NCI-H1048 (cell line): ENCODE measurements around the gene NDUFA11.
"Not testable (repeated sequence)": the region's sequence is repeated elsewhere in the genome, so short reads cannot be mapped to it uniquely, and the experiment has no call there.

Experiments used
- DNase-seq: peaks from one replicate; lab custom pipeline; 2025; lab: John Stamatoyannopoulos, UW

Gene NDUFA11

DNA sequence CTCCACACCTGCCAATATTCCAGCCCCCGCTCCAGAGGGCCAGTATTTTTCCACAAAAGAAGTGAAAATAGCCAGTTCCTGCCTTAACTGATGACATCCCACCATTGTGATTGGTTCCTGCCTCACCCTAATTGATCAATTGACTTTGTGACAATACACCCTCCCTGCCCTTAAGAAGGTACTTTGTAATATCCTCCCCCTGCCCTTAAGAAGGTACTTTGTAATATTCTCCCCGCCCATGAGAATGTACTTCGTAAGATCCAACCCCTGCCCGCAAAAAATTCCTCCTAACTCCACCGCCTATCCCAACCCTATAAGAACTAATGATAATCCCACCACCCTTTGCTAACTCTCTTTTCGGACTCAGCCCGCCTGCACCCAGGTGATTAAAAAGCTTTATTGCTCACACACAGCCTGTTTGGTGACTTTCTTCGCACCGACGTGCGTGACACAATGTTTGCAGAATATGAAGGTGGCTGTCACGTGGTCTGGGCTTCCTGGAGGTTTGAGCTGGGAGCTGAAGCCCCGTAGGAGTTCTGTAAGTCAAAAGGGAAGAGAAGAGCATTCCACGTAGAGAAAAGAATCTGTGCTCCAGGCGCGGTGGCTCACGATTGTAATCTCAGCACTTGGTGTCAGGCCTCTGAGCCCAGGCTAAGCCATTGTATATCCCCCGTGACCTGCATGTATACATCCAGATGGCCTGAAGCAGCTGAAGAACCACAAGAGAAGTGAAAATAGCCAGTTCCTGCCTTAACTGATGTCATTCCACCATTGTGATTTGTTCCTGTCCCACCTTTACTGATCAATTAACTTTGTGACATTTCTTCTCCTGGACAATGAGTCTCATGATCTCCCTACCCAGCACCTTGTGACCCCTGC, 46.1 kb downstream of the NDUFA11 start:
- no peak for DNase-seq

- not testable (repeated sequence) for DNase-seq
These were observed 48.4 kb downstream of the NDUFA11 start for GRCh38 chr19:5855151-5855550.

DNA sequence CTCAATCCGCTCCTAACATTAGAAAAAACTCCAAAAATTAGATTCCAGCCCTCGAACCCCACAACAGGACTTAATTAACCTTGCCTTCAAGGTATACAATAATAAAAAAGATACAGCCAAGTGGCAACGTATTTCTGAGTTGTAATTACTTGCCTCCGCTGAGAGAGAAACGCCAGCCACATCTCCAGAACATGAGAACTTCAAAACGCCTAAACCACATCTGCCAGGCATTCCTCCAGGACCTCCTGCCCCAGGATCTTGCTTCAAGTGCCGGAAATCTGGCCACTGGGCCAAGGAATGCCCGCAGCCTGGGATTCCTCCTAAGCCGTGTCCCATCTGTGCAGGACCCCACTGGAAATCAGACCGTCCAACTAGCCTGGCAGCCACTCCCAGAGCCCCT, 49.5 kb downstream of the NDUFA11 start:
- not testable (repeated sequence) for DNase-seq

DNA sequence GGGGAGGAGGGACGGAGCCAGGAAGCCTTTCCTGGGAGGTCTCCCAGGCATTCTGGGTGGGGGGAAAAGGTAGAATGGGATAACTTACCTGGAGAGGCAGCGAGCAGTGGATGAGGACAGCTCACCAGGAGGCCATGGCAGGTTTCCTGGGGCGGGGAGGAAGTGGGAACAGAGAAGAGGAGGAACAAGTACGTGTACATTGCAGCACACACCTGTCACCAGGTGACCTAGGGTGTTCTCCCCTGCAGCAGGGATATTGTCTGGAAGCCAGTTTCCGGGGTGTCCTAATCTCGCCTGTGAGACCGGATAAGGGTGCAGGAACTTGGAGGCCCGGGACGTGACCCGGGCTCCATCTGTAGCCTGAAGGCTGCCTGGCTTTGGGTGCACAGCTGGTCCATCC, 52.3 kb downstream of the NDUFA11 start, which contains the start of gene FUT3:
FUT3 (minus strand) TSS at position 148 of the 400 bp plus-strand sequence.
- DNase-seq: no peak

- no peak for DNase-seq
These were observed 52.8 kb downstream of the NDUFA11 start for GRCh38 chr19:5850743-5851293.

DNA sequence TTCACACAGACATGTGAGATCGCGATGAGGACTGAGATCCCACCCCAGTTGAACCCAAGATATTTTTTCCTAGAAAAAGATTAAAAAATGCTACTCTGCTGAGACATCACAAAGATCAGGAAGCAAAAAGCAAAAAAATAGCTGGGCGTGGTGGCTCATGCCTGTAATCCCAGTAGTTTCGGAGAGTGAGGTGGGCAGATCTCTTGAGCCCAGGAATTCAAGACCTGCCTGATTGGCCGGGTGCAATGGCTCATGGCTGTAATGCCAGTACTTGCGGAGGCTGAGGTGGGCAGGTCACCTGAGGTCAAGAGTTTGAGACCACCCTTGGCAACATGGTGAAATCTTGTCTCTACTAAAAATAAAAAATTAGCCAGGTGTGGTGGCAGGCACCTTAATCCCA, 53.4 kb downstream of the NDUFA11 start:
- DNase-seq: no peak

- not testable (repeated sequence) for DNase-seq
These were observed 55.0 kb downstream of the NDUFA11 start for GRCh38 chr19:5848621-5849020.

DNA sequence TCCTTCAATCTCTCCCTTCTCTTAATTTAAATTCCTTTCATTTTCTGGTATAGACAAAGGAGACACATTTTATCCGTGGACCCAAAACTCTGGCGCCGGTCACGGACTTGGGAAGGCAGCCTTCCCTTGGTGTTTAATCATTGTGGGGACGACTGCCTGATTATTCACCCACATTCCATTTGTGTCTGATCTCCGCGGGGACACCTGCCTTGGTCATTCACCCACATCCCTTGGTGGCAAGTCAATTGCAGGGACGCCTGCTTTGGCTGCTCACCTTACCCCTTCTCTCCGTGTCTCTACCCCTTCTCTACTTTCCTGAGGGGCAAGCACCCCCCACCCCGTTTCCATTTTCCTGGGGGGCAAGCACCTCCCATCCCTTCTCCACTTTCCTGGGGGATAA, 55.7 kb downstream of the NDUFA11 start:
- DNase-seq: not testable (repeated sequence)
